NCI-H226 (cell line): ENCODE measurements around the gene NR3C1.
A peak's percentile ranks its signal among the peaks of the same experiment; 100 is the strongest.
"Not testable (repeated sequence)": the region's sequence is repeated elsewhere in the genome, so short reads cannot be mapped to it uniquely, and the experiment has no call there.

Experiments used
- DNase-seq: peaks from one replicate; pipeline ENCODE4 v3.0.0-alpha.2; 2015

NR3C1 gene

DNA sequence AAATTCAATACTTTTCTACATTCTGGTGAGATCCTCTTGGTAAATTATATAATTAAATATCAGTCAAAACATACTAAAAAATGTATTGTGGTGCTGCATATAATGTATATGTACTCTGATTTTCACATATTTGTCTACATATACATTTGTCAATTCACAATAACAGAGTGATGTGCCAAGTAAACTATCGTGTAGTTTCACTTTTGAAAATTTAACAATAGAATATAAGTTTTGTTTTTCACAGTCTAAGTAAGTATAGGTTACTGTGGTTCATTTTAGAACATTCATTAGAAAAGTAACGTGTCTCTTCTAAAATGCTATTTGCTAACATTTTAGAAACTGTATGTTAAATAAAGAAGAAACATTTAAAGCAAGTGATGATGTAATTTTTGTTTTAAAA lies 73.6 kb downstream of the NR3C1 start:
- DNase-seq, result no peak

DNA sequence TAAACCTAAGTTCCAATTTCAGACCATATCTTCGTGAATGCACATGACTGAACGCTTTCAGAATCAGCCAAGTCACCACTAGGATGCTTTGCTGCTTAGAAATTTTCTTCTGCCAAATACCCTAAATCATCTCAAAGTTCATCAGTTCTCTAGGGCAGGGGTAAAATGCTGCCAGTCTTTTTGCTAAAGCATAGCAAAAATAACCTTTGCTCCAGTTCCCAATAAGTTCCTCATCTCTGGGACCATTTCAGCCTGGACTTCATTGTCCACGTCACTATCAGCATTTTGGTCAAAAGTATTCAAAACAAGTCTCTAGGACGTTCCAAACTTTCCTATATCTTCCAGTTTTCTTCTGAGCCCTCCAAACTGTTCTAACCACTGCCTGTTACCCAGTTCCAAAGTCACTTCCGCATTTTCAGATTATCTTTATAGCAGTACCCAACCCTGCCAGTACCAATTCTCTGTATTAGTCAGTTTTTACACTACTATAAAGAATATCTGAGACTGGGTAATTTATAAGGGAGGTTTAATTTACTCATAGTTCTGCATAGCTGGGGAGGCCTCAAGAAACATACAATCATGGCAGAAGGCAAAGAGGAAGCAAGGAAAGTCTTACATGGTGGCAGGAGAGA lies 74.8 kb downstream of the NR3C1 start:
- no peak for DNase-seq

DNA sequence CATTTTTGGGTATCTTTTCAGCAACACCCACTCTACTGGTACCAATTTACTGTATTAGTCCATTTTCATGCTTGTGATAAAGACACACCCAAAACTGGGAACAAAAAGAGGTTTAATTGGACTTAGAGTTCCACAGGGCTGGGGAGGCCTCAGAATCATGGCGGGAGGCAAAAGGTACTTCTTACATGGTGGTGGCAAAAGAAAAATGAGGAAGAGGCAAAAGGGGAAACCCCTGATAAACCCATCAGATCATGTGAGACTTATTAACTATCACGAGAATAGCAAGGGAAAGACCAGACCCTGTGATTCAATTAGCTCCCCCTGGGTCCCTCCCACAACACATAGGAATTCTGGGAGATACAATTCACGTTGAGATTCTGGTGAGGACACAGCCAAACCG lies 78.4 kb downstream of the NR3C1 start:
- DNase-seq, result not testable (repeated sequence)

DNA sequence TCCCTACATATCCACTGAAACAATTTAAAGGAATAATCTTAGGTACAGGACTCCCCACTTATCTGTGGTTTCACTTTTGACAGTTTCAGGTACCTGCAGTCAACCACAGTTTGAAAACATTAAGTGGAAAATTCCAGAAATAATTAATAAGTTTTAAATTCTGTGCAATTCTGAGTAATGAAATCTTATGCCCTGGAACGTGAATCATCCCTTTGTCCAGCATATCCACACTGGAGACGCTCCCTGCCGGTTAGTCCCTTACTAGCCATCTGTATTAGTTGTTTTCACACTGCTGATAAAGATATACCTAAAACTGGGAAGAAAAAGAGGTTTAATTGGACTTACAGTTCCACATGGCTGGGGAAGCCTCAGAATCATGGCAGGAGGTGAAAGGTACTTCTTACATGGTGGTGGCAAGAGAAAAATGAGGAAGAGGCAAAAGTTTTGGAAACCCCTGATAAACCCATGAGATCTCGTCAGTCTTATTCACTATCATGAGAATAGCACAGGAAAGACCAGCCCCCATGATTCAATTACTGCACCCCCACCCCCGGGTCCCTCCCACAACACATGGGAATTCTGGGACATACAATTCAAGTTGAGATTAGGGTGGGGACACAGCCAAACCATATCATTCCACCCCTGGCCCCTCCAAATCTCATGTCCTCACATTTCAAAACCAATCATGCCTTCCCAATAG lies 80.4 kb downstream of the NR3C1 start:
- not testable (repeated sequence) for DNase-seq

DNA sequence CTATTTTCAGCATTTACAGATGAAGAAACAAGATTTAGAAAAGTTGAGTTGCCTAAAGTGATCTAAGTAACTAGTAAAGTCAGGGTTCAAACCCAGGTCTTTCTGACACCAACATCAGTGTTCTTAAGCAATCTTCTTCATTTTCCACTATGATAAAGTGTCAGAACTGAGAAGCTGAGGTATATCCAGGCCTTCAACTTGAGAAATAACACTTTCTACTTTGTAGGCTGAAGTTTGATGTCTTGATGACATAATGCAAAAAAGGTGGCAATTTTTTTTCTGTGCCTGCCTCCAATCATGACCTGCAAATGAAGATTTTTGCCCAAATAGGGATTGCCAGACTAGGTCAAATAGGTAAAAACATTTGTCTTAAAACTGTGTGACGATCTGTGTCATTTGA lies 81.3 kb downstream of the NR3C1 start:
- no peak for DNase-seq

DNA sequence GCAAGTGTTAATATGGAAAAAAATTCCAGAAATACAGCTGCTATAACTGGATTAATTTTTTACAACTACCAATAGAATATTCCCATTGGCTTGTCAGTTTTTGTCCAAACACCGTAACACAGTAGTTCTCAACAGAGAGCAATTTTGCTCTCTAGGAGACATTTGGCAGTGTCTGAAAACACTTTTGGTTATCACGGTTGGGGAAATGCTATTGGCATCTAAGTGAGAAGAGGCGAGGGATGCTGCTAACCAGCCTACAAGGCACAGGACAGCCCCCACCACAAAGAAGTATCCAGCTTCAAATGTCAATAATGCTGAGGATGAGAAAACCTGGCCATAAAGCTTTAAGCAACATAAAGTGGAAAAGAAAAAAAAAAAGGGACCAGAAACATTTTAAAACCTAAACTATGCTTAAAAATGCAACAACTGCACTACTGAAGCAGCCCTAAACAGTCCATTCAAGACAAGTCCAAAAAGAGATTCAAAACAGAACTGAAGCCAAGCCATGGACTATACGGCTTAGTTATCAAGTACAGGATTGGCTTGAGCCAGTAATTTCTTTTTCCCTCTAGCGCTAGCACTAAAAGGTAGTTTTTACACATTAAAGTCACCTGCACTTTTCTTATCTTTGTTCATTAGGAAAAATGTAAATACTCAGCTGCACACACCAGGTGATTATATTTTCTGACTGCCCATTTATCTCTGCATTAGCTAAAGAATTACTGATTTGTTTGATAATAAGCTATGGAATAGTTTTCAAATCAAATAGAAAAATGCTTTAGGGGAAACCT lies 83.9 kb downstream of the NR3C1 start:
- no peak for DNase-seq

DNA sequence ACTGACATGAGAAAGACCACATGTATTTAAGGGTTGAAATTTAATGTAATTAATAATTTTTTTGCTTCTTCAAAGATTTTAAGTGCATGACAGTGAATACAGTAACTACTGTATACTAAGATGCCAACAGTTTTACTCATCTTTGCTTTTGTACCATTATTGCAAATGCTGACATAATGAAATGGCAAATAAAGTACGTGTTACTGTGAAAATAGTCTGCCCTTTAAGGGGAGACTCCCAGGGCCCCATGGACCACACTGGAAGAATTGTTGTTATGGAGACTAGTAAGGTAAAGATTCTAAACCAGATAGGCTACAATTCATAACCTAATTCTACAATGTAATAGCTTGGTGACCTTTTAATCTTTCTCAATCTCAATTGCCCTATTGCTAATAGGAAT lies 84.7 kb downstream of the NR3C1 start:
- DNase-seq, result no peak

DNA sequence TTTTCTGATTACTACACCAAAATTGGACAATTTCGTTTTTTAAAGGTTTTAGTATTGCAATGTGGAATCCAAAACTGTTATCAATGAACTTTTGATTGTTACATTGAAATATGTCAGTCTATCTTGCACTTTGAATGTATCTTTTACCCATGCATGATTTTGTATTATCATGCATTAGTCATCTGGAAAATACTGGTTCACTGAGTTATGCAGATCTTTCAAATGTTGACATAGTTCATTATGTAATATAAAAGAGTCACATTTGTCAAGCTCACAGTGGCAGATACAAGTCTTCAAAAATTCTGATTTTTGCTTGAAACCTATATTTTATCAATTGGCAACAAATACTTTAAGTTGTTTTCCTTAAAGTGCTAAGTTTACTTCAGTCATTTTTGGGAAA lies 85.2 kb downstream of the NR3C1 start:
- no peak for DNase-seq

DNA sequence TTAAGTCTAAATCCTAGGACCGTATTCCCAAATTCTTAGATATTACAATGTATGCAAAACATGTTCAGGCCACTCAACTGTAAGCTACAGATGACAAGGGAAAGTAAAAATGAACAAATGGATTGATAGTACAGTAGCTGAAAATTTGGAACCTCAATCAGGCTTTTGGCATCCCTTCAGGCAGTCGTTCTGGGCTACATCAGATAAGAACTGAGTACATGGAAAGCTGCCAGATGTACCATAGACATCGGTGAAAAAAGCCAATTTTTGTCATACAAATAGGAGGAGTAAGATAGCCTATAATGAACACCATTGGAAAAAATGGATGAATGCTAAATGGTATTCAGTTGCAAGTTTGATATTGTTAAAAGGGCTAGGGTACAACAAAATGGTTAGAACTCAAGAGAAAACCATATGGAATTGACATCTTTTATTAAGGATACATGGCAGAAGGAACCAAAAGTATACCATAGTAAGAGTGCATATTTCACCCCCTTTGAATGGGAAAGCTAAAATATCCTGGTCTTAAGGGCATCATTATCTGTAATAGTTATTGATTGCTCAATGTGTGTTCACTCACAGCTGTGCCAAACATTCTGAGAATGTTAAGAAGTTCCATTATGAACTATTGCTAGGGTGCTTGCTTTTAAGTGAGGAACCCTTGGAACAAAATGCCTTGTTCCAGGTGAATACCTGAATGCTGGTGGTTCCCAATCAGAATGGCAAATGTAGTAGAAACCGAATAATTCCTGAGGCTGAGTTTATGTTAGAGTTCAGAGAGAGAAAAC lies 86.4 kb downstream of the NR3C1 start:
- peak; percentile 25 for DNase-seq

DNA sequence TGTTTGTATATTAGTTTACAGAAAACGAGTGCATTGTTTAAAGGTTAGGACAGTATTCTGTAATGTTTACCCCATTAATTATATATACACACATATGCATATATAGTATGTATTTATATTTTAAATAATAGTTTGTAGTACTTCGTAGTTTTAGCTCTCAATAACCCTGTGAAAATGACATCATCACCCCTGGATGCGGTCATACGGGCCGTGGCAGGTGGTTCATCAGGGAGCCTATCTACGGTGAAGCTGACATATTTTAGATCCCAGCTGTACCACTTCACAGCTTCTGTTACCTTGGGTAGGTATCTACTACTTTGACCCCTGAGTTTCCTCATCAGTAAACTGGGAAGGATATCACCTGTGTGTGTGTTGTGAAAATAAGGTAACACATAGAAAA lies 87.1 kb downstream of the NR3C1 start:
- no peak for DNase-seq

DNA sequence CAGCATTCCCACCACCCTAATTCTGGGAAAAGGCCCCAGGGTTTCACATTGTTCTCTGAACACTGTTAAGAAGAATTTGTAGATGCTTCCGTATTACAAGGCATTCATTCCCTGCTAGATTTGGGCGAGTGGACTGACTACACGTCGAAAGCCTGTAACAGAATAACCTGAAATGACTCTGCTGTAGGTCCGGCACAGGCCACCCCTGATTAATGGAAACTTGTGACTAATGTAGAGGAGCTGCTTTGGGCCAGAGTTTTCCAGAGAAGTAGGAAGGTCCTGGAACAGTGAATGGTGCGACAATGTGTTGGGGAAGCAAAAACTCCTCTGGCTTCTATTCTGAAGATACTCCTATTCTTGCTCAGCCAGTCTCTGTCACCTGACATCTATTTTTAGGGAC lies 87.6 kb downstream of the NR3C1 start:
- no peak for DNase-seq

DNA sequence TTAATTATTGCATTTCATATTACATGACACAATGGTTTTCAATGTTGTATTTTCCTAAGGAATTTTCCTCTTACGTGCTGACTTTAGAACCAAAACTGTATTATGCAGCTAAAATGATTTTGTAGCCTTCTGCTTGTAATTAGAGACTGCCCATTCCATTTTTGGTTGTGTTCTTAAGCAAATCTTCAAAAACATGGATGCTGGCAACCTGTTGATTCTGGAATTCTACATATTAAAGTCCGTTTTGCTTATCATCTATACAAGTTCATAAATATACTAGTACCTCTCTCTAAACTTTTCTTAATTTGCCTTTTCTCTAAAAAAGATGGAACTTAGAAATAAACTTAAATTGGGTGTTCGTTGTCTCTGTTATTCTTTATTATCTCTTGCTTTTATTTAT lies 88.3 kb downstream of the NR3C1 start:
- no peak for DNase-seq

DNA sequence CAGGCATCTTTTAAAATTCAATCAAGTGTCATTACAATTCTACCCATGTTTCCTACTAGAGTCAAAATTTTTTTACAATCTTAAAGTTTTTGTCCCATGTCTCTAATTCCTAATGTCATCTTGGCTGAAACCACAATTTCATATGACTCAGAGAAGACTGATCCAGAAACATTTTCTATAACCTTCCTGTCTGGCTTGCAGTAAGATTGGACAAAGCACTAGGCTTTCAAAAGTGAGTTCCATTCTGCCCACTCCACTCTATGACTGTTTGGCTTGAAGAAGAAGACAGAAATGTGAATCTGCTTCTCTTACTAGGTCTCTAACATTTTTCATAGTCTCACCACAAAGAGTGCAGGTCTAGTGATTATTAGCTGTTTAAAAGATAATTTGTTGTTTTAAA lies 88.8 kb downstream of the NR3C1 start:
- peak; percentile 38 for DNase-seq

DNA sequence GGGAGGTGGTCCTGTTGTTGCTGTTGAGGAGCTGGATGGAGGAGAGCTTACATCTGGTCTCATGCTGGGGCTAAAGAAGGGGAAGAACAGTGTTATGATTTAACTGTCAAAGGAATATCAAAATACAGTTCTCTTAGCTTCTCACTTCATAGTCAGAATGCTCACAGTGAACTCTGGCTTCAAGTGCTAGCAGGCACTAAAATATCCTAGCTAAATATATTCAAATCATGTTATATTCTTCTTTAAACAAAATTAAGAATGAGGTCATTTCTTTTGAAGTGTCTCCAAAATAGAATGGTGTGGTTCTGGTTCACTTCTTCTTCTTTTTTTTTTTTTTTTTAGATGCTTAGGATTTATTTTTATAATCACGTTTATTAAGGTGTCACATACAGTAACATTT lies 89.4 kb downstream of the NR3C1 start:
- no peak for DNase-seq

DNA sequence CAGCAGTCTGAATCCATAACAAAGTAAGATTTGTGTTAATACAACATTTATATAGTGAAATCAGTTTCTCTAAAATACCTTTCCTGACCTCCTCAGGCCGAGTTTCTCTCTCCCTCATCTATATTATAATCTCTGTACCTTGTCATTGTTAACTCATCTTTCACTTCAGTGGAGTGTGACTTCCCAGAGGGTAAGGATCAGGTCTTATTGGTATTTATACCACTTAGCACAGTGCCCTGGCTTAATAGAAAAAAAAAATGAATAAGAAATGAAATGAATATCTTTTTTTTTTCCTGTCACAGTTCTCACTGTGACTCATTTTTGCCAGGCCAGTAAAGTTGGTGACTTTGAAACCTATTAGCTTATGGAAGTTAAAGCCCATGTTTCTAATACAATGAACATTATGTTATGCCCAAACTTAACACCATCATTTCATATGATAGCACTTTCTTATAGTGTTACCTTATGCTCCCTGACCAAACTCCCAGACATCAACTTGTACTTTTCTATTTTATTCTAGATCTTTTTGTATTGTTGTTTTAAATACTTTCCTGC lies 90.1 kb downstream of the NR3C1 start:
- no peak for DNase-seq

DNA sequence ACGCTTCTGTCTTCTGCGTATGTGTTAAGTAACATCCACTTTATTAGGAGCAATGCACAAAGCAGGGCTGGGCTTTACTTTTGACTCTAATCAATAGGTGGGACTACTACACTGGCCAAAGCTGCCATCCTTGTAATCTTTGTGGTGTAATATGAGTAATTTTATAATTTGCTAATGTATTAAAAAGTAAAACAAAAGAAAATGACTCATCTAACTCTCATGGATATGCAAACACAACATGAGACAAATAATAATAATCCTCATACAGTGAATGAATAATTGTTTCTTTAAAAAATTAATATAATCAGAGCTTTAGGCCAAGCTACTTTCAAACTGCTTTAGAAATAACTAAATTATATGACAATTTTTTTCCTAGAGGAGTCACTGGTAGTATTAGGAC lies 90.7 kb downstream of the NR3C1 start:
- no peak for DNase-seq

DNA sequence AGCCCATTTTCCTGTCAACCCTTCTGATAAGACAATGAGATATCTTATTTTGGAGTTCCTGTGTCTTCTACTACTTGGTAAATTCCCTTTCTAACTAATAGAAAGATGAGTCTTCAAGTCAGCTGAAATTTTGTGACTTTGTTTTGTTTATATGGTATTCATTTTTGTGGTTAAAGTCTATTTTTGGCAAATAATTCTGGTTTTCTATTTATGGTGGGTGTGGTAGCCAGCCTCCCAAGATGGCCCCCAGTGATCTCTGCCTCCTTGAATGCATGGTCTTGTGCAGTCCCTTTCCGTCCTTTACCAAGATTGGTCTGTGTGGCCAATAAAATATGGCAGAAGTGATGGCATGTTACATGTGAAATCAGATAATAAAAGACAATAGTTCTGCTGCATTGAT lies 91.5 kb downstream of the NR3C1 start:
- DNase-seq, result no peak

DNA sequence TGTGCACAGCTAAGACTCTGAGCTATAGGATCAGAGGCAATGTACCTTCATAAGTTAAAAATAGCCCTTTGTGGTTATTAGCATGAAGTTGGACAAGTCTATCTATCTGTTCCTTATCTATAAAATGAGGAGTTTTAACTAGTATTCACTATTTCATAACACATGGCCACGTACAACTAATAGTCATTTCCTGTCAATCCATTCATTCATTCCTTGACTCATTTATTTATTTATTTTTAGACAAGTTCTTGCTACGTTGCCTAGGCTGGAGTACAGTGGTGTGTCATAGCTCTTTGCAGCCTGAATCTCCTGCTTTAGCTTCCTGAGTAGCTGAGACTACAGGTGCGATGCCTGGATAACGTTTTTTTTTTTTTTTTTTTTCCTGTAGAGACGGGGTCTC lies 92.1 kb downstream of the NR3C1 start:
- peak; percentile 87 for DNase-seq

DNA sequence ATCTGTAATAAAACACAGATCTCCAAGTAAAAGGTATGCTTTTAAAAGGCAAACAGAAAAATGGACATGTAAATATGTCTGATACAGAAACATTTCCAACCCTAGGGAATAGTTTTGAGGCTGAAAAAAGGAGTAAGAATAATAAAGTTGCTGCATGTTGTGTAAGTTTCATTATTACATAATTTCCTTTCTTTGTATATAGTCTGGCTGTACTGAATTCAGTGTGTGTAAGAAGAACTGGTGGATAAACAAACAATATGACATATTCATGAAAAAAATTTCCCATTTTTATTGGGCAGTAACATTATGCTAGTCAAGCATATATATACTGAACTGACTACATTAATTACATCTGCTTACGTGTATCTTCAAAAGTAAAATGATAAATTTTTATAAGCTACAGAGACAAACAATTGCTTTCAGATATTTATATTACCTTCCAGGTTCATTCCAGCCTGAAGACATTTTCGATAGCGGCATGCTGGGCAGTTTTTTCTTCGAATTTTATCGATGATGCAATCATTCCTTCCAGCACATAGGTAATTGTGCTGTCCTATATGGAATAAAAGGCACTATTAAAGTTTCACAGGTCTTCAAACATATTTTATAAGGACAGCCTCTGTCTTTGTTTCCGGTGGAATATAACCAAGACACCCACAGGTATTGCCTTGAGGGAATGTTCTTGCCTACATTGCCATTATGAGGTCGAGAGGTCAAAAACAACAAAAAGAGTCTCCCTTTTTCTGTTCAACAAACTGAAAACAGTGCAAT lies 93.6 kb downstream of the NR3C1 start:
- no peak for DNase-seq

DNA sequence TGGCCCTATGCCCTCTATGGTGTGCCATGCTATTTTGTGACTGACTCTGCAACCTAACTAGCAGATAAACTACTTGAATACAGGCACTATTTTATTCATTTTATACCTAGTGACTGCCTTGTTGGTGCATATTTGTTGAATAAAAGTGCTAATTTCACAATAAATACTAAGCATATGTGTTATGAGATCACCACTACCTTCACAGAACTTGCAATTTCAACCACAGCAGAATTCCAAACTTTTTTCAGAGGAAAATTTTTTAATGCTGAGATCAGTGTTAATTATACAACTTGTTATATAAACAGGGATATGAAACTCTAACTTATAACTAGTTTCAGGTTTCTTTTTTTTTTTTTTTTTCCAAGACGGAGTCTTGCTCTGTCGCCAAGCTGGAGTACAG lies 94.8 kb downstream of the NR3C1 start:
- DNase-seq, result peak; percentile 28

DNA sequence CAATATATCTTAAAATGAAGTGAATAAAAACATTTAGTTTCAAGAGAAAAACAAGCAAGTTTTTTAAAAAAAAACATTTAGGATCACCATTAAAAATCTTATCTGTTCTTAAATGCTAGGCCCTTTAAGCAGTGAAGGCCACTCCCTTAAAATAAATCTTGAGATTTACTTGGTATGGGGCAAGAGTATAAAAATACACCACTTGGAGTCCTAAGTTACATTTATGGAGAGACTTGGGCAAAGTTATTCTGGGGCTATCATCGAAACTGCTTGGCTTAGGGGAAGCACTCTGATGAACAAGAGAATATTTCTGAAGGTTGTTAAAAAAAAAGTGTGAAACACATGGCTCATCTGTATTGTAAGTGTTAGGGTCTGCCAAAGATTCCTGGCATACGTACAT lies 97.4 kb downstream of the NR3C1 start:
- DNase-seq, result no peak

DNA sequence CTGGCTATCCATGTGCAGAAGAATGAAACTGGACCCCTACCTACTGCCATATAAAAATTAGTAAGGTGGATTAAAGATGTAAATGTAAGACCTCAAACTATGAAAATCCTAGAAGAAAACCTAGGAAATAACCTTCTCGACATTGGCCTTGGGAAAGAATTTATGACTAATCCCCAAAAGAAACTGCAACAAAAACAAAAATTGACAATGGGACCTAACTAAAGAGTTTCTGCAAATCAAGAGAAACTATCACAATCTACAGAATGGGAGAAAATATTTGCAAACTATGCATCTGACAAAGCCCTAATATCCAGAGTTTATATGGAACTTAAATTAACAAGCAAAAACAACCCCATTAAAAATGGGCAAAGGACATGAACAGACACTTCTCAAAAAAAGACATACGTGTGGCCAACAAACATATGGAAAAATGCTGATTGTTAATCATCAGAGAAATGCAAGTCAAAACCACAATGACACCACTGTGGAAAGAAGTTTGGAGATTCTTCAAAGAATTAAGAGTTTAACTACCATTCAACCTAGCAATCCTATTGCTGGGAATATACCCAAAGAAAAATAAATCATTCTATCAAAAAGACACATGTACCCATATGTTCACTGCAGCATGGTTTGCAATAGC lies 98.5 kb downstream of the NR3C1 start:
- no peak for DNase-seq
